HG03108 (cell line): Measurements from ENCODE around the gene MANEA.

Experiments
- ATAC-seq: cut with Tn5 transposase; IDR thresholded peaks from one replicate; pipeline ENCODE4 v1.9.1; 2021; ENCODE audit warnings: moderate library complexity; ENCODE audit not compliant: unreplicated experiment

The MANEA gene

GRCh38 chr6:95587989-95588388 is 10.7 kb downstream of the MANEA start:
- no peak for ATAC-seq

DNA sequence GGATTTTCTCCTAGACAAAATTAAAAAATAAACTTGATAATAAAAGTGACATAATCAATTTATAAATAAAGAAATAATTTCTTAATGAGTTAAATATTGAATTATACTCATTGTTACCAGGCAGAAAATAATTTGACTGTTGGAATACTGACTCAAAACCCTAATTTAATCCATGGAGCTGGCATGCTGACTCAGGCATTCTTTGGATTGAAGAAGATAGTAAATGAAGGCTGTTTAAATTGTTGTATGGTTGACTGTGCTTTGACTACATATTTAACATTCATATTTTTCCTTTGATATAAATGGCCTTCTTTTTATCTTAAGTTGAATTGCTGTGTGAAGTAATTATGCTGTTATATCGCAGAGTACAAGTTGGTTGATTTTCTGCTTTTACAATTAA is 11.7 kb downstream of the MANEA start:
- no peak for ATAC-seq

DNA sequence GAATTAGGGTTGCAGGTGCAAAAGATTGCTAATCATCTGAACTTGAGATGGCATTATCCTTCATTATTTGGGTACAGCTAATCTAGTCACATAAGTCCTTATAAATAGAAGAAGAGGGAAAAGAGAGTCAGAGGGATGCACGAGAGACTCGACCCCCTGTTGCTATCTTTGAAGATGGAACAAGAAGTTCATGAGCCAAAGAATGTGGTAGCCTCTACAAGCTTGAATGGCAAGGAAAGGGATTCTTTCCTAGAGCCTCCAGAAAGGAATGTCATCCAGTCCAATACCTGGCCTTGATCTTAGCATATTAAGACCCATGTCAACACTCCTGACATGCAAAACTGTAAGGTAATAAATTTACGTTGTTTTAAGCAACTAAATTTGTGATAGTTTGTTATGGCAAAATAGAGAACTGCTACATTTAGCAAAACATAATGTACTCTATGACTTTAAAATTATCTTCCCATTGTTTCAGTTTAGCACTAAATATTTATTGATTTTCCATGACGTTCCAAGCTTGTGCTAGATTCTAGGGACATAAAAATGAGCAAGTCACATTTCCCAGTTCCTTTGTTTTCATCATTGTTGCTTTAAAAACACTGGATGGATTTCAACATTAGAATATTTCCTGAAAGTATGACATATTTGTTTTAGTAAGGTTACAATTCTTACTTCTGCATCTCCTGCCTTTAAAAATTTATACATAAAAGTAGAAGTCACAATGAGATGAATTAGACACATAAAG is 12.7 kb downstream of the MANEA start:
- no peak for ATAC-seq

DNA sequence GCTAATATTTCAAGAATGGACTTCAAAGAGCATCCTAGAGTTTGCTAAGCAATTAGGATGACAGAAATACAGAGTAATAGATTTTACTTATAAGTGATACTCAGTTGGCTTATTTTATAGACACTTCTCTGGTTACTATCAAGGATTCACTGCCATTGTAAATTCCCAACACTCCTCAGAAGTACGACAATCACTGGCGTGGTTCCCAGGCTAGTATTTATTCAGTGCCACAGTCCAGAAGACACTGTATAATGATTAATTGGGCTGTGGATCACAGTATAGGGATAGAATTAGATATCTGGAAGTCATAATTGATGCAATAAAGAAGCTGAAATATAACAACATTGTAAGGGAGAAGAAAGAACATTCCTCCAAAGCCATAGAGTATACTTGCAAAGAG is 15.7 kb downstream of the MANEA start:
- ATAC-seq: no peak

- no peak for ATAC-seq
Observed at GRCh38 chr6:95596021-95596420, 18.7 kb downstream of the MANEA start.

- no peak for ATAC-seq
Observed at GRCh38 chr6:95599706-95600105, 22.4 kb downstream of the MANEA start.

DNA sequence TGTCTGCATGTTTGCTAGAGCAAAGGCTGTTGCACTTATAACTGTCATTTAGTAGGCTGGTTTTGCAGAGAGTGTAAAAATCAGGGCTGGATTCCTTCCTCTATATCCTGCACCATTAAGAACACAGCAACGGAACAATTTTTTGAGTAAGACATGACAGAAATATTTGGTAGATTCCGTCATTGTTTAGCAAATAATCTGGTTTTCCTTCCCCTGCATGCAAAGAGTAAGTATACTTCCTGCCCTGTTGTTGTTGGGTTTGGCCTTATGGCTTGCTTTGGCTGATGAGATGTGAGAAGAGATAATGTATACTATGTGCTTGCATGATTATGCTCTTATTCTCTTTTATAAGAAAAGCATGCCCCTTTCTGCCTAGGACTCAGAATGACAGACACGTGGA is 23.8 kb downstream of the MANEA start:
- ATAC-seq: no peak

- ATAC-seq: no peak
Observed at GRCh38 chr6:95614094-95614493, 36.8 kb downstream of the MANEA start.

GRCh38 chr6:95629551-95629950 is 52.2 kb downstream of the MANEA start:
- no peak for ATAC-seq

- no peak for ATAC-seq
Observed at GRCh38 chr6:95636552-95637431, 59.5 kb downstream of the MANEA start.

DNA sequence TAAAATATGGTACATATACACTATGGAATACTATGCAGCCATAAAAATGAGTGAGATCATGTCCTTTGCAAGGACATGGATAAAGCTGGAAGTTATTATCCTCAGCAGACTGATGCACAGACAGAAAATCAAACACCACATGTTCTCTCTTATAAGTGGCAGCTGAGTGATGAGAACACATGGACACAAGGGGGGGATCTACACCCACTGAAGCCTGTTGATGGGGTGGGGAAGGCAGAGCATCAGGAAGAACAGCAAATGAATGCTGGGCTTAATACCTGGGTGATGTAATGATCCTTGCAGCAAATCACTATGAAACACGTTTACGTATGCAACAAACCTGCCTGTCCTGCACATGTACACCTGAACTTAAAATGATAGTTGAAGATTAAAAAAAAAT is 71.3 kb downstream of the MANEA start:
- ATAC-seq: no peak

- no peak for ATAC-seq
Observed at GRCh38 chr6:95649451-95649850, 72.1 kb downstream of the MANEA start.

GRCh38 chr6:95654176-95654575 is 76.8 kb downstream of the MANEA start:
- no peak for ATAC-seq

- ATAC-seq: no peak
Observed at GRCh38 chr6:95658886-95659285, 81.6 kb downstream of the MANEA start.
